M059J (cell line): ENCODE measurements around the gene PTGER3. TPM values are rescaled to one million over a fixed set of nuclear protein-coding genes. Genes with fewer than 3 reads are reported as not detected.

Experiments used
- DNase-seq: peaks from one replicate; pipeline ENCODE4 v3.0.0-alpha.2; 2012; ENCODE audit warnings: low read depth
- total RNA-seq: library from RNA; depleted of rRNA; stranded (reverse); fragments of >200 nt; shearing (Covaris generic); gene quantifications from 2 replicates; pipeline ENCODE4 v1.2.3, GENCODE V29; 2014

PTGER3 gene
- total RNA-seq, 1 experiment from 2014 or later: 8.4 TPM

- peak; percentile 68 for DNase-seq
Measured at GRCh38 chr1:71049951-71050598, 2.5 kb upstream of the PTGER3 start.

- no peak for DNase-seq
Measured at GRCh38 chr1:71046891-71047634, 553 bp downstream of the PTGER3 start.

- DNase-seq: no peak
Measured at GRCh38 chr1:71045463-71046028, 2.1 kb downstream of the PTGER3 start.

GRCh38 chr1:71044833-71045232 is 2.8 kb downstream of the PTGER3 start:
- DNase-seq: no peak

GRCh38 chr1:71043065-71043464 is 4.6 kb downstream of the PTGER3 start:
- DNase-seq: no peak

GRCh38 chr1:71041806-71042205 is 5.8 kb downstream of the PTGER3 start:
- peak; percentile 48 for DNase-seq

GRCh38 chr1:71039661-71040262 is 7.9 kb downstream of the PTGER3 start:
- no peak for DNase-seq

- DNase-seq: no peak
Measured at GRCh38 chr1:71038942-71039341, 8.7 kb downstream of the PTGER3 start.

GRCh38 chr1:71037829-71038620 is 9.6 kb downstream of the PTGER3 start:
- DNase-seq: no peak

GRCh38 chr1:71037066-71037465 is 10.6 kb downstream of the PTGER3 start:
- no peak for DNase-seq

GRCh38 chr1:71033136-71033535 is 14.5 kb downstream of the PTGER3 start:
- DNase-seq: no peak

- DNase-seq: peak; percentile 50
Measured at GRCh38 chr1:71031426-71031825, 16.2 kb downstream of the PTGER3 start.

- DNase-seq: no peak
Measured at GRCh38 chr1:71030026-71030425, 17.6 kb downstream of the PTGER3 start.

GRCh38 chr1:71028981-71029380 is 18.6 kb downstream of the PTGER3 start:
- DNase-seq: no peak

- no peak for DNase-seq
Measured at GRCh38 chr1:71027991-71028390, 19.6 kb downstream of the PTGER3 start.

GRCh38 chr1:71026093-71026492 is 21.5 kb downstream of the PTGER3 start:
- no peak for DNase-seq

- DNase-seq: no peak
Measured at GRCh38 chr1:71023515-71023914, 24.1 kb downstream of the PTGER3 start.

- DNase-seq: no peak
Measured at GRCh38 chr1:71019233-71019969, 28.2 kb downstream of the PTGER3 start.

GRCh38 chr1:71018791-71019190 is 28.8 kb downstream of the PTGER3 start:
- no peak for DNase-seq

GRCh38 chr1:71015745-71016144 is 31.9 kb downstream of the PTGER3 start:
- peak; percentile 42 for DNase-seq

- peak; percentile 66 for DNase-seq
Measured at GRCh38 chr1:71014178-71014579, 33.4 kb downstream of the PTGER3 start.
